ENCODE measurements around the gene SQOR.

The SQOR gene

DNA sequence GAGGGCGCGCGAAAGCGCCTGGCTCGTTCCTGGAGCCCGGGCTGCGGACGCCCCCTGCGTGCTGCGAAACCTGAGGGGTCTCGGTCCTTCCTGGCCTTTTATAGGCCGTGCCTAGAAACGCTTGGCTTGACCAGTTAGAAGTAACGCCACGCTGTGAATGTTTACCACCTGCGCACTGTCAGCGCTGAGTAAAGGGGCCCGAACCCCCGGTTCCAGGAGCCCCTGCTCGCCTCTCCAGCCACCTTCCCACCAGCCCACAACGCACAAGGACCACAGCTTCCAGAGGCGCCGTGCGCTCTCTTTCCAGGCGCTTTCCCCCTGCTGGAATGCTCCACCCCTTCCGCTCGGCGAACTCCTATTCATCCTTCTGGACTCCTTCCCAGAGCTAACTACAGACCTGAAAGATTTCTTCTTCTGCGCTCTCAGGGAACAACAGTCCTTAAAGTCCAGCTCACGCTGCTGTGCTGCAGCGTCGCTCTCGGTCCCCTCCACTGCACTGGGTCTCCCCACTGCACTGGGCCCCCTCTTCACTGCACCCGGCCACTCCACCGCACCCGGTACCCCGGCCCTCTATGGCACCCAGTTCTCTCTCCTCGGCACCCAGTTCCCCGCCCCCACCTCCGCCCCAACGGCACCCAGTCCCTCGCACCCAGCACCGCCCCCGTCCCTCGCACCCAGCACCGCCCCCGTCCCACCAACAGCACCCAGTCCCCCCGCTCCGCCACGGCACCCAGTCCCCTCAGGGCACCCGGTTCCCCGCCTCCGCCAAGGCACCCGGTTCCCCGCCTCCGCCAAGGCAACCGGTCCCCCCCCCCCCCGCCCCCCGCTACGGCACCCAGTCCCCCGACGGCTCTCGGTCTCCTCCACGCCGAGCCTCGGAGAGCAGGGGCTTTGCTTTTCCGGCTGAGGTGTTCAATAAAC lies 69.8 kb downstream of the SQOR start:
- in situ Hi-C loops (cut with MboI; ENCODE audit: low sequenced_read_pairs) = no loop called here

DNA sequence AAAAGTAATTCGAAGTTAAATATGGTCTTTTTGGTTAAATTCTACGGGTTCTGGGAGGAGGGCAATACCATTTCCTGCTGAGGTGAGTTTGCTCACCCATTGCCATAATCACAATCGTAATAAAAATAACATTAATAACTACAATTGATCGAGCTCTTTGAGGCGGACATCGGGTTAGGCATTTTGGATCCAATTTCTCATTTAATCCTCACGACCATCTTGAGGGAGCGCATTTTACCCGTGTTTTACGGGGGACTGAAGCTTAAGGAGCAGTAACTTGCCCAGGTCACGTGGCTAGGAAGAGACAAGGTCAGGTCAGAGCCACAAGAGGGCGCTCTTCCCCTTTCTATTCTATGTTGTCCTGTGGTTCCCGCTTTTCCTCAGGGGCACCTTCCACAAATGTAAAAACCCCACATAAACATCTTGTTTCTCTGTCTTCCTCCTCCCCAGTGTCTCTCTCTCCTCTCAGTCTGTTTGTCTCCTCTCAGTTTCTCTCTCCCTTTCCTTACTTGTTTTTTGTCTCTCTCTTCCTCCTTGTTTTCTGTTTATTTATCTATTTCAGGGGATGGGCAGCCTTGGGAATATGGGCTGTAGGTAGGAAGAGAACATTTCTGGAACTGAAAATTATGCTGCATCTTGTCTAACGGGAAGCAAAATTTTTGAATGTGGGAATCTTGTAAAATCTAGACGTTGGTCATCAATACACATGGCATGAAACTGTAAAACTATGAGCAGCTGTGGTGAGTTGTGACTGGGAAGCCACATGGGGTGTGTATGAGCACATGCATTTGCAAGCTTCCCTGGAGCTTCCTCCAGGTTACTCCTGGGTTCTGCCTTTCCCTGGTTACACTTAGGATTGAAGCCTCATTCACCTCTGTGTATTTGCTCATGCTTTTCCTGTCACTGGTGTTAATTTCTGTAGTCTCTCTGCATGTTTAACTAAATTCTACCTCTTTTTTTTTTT lies 71.0 kb downstream of the SQOR start:
- in situ Hi-C loops (cut with MboI; ENCODE audit: low sequenced_read_pairs) = no loop called here

GRCh38 chr15:45710657-45711056 lies 75.8 kb downstream of the SQOR start:
- in situ Hi-C loops (cut with MboI; ENCODE audit: low sequenced_read_pairs) = no loop called here

DNA sequence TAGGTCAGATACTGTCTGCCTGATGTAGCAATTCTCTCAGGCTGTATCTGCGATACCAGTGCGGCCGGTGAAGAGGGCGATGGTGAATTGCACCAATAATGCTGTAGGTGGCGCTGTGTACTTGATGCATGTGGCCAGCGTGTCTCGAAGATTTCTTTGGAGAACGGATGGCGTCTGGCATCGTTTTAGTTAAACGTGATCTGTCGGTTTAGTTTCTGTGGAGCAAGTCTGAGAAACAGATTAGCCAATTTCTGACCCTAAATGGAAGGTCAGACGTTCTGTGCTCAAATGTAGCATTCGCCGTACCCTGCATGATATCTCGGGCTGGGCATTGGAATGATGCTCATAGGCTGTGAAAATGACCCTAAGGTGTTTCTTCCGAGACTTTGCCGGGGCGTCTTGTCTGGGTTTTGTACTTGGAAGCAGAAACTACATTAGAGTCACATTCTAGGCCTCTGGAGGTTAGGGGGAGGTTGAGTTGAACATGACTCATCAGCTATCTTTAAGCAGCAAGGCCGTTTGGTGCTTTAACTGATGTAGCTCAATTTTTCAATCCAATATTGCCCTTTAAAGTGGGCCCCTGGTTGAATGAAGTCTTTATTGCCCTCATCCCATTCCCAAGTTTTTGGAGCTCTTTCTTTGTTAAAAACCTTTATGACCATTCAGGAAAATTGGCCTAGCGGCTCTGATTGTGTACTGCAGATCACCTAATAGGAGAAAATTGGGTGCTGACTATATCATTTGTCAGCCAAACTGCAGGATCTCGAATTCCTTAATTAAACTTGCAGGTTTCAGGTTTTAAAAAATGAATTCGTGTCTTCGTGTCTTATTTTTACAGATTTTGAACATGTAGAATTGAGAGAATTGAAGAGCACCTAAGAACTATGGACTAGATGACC lies 80.0 kb downstream of the SQOR start:
- in situ Hi-C loops (cut with MboI; ENCODE audit: low sequenced_read_pairs) = no loop called here

- in situ Hi-C loops (cut with MboI; ENCODE audit: low sequenced_read_pairs) = no loop called here
Measured at GRCh38 chr15:45715528-45715927, 80.7 kb downstream of the SQOR start.

DNA sequence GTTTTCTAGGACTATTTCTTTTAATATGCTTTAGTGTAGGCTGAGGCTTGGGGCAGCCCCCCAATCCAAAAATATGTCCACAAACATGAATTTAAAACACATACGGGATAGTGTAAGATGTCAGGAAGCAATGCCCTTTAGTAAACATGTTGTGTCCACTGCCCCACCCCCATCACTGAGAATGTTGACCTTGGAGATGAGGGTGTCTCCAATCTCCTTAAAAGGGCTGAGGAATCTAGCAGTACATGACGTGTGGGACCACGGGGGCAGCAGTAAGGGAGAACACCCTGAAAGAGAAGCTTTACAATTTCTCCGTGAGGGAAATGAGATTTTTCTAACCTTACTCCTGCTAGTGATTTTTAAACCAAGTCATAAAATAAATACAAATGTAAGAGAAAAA lies 84.7 kb downstream of the SQOR start:
- in situ Hi-C loops (cut with MboI; ENCODE audit: low sequenced_read_pairs) = no loop called here

- in situ Hi-C loops (cut with MboI; ENCODE audit: low sequenced_read_pairs) = no loop called here
Measured at GRCh38 chr15:45720183-45720582, 85.4 kb downstream of the SQOR start.

GRCh38 chr15:45728641-45729040 lies 93.8 kb downstream of the SQOR start:
- in situ Hi-C loops (cut with MboI; ENCODE audit: low sequenced_read_pairs) = no loop called here

DNA sequence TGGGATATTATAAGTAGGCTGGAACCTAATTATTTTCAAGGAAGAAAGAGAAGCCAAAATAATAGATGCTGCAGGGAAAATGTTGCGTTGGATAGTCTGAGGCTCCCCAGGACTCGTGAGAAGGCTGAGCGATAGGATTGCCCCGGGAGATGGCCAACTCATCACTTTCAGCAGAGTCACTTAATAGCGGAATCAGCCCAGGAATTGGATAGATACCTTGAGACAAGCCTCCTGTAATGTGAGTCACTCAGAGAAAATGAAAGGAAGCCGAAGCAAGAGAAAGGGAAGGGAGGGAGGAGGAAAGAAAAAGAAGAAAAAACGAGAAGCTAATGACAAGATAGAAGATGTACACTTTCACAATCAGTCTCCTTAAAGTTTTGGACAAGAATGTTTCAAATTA lies 94.3 kb downstream of the SQOR start:
- in situ Hi-C loops (cut with MboI; ENCODE audit: low sequenced_read_pairs) = no loop called here

DNA sequence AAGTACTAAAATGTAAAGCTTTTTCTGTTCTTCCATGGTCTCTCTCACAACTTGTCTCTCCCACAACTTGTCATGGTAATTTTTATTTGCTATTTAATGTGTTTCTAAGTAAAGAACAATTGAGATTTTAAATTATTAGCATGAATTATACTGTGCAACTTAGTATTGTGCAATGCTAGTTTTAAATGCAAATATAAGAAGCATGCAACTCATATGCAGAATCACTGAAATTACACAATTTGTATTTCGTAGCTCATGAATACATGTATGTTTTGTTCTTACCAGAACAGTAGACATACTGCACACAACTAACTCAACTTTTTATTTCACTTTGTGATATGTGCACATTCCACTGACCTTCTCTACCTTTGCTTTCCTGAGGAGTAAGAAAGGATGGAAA lies 96.5 kb downstream of the SQOR start:
- in situ Hi-C loops (cut with MboI; ENCODE audit: low sequenced_read_pairs) = no loop called here

DNA sequence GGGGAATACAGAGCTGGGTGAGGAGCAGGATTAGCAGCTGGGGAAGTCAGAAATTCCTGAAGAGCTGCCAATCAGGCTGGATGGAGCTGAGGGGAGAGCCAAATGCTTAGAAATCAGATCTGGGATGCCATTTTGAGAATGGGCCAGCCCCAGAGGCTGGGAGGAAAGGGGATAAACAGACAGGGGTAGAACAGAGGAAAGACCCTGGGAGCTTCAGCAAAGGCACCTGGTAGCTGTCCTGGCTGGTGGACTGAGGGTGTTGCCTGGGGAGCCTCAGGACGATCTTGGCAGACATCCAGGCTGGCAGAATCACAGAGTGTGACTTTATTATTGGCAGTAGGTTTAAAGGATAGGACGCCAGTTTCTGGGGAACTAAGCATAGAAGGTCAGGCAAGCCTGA lies 97.8 kb downstream of the SQOR start:
- in situ Hi-C loops (cut with MboI; ENCODE audit: low sequenced_read_pairs) = no loop called here

DNA sequence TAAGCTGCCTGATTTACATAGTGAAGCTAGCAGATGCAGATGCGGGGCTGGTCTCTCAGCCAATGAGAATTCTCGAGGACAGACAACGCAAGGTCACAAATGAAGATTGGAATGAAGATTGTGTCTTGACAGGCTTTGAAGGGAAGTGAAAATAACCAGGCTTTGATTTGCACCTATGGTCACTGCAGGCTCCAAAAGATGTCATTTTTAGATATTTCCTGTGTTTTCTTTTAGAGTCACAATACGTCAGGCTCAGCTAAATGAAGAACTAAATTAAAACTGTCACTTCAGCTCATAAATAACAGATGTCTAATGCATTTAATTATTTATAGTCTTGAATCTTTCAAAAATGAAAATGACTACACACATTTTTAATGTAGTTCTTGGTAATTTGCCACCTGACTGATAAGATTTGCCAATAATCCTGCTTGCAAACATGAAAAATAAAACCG lies 99.5 kb downstream of the SQOR start:
- in situ Hi-C loops (cut with MboI; ENCODE audit: low sequenced_read_pairs) = no loop called here
